ENCODE data around the gene MGAT5.
"Not testable (repeated sequence)": the region's sequence is repeated elsewhere in the genome, so short reads cannot be mapped to it uniquely, and the experiment has no call there.

Gene MGAT5

GRCh38 chr2:134468776-134469175 is 214.9 kb downstream of the MGAT5 start:
- Histone ChIP-seq H3K27ac (no peak overlapping the region), H3K4me3 (ENCODE audit: low read depth, low read length) (no peak overlapping the region), H3K36me3 (replicated peaks) (no peaks in the 10 kb centered on the region), H3K27me3 (replicated peaks) (no peaks in the 10 kb centered on the region)
- in situ Hi-C loops (cut with HindIII; ENCODE audit: low pct_ligation_motif_present, low sequenced_read_pairs), result no loop called here
- DNase-seq, result no peak
- TF ChIP-seq, protein P1, sequence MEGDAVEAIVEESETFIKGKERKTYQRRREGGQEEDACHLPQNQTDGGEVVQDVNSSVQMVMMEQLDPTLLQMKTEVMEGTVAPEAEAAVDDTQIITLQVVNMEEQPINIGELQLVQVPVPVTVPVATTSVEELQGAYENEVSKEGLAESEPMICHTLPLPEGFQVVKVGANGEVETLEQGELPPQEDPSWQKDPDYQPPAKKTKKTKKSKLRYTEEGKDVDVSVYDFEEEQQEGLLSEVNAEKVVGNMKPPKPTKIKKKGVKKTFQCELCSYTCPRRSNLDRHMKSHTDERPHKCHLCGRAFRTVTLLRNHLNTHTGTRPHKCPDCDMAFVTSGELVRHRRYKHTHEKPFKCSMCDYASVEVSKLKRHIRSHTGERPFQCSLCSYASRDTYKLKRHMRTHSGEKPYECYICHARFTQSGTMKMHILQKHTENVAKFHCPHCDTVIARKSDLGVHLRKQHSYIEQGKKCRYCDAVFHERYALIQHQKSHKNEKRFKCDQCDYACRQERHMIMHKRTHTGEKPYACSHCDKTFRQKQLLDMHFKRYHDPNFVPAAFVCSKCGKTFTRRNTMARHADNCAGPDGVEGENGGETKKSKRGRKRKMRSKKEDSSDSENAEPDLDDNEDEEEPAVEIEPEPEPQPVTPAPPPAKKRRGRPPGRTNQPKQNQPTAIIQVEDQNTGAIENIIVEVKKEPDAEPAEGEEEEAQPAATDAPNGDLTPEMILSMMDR (IDR thresholded peaks at IDR 0.05; ENCODE audit: low read depth, low read length, missing control alignments), result no peak

DNA sequence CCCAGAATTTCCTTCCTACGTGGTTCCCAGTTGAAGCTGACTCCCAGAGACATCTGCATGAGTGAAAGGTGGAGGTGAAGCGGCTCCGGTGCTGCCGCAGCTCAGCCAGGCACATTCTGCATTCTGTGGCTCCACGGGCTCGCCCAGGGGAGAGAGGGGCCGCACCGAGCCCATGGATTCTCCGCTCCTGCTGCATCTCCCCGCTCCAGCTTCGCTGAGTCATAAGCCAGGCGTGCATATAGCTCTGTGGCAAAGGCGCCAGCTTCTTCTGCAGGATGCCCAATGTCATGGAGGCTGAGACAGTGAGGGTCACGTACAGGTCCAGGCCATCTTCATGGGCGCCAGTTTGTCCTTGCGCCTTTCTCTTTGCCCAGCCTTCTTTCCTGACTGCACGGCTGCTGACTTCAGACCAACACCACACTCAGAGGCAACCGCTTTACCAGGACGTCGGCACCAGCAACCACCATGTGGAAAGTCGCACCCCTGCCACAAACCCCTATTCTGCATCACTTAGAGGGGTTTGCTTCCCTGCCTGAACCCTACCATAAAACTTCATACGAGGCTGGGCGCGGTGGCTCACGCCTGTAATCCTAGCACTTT is 215.7 kb downstream of the MGAT5 start:
- no peak overlapping the region for H3K4me3 ChIP-seq (ENCODE audit: low read depth, low read length)
- H3K27me3 ChIP-seq (replicated peaks), result no peaks in the 10 kb centered on the region
- TF ChIP-seq, protein P1 (IDR thresholded peaks at IDR 0.05; ENCODE audit: low read depth, low read length, missing control alignments), result no peak
- in situ Hi-C loops (cut with HindIII; ENCODE audit: low pct_ligation_motif_present, low sequenced_read_pairs), result no loop called here
- DNase-seq, result no peak
- H3K36me3 ChIP-seq (replicated peaks), result no peaks in the 10 kb centered on the region
- no peak overlapping the region for H3K27ac ChIP-seq

- TF ChIP-seq, protein P1 (IDR thresholded peaks at IDR 0.05; ENCODE audit: low read depth, low read length, missing control alignments), result no peak
- Histone ChIP-seq H3K4me3 (ENCODE audit: low read depth, low read length) (no peak overlapping the region), H3K27ac (no peak overlapping the region), H3K36me3 (replicated peaks) (no peaks in the 10 kb centered on the region), H3K27me3 (replicated peaks) (no peaks in the 10 kb centered on the region)
- in situ Hi-C loops (cut with HindIII; ENCODE audit: low pct_ligation_motif_present, low sequenced_read_pairs), result no loop called here
- DNase-seq, result no peak
Observed at GRCh38 chr2:134470561-134471168, 216.8 kb downstream of the MGAT5 start.

DNA sequence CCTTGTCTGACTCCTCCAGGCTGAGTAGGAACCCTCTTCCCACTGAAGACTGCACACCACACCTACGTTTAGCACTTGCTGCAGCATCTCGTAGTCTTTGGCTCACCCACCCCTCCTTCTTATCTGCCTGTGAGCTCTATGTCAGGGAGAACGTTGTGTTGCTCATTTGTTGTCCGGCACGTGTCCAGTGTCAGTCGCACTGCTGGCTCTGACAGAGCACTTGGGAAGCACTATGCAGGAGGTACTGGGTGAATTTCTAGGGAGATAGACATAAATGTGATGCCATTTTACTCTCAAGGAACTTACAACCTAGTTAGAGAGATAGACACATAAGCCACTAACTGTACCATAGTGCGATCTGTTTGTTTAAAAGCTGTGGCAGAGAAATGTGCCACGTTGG is 223.1 kb downstream of the MGAT5 start:
- in situ Hi-C loops (cut with HindIII; ENCODE audit: low pct_ligation_motif_present, low sequenced_read_pairs); H3K4me3 ChIP-seq (ENCODE audit: low read depth, low read length); H3K27me3 ChIP-seq (replicated peaks); H3K27ac ChIP-seq; H3K36me3 ChIP-seq (replicated peaks); DNase-seq: not testable (repeated sequence)

DNA sequence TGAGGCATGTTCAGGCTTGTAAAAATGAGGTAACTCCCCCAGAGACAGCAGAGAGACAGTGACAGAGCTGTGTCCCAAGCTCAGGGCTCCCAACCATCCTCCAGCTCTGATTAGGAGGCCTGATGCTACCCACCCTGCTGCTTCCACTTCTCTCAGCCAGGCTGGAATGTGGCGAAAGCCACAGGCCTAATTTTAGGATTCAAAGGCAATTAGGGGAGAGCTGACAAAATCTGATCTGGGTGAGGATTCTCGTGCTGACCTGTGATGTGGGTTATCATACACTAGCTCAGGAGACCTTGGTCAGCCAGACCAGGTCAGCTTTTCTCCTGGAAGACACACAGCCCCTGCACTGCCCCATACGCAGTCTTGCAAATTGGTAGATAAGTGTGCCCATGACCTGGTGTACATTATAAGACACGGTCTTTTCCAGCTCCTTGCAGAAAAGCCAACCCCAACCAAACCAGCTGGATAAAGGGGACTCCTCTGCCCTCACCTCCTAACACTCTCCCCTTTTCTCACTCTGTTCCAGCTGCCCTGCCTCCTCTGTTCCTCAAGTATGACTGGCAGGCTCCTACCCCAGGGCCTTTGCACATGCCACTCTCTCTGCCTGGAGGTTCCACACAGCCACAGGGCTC is 225.9 kb downstream of the MGAT5 start:
- H3K4me3 ChIP-seq (ENCODE audit: low read depth, low read length), result no peak overlapping the region
- no peak for DNase-seq
- TF ChIP-seq, protein P1 (IDR thresholded peaks at IDR 0.05; ENCODE audit: low read depth, low read length, missing control alignments), result no peak
- no peak overlapping the region for H3K27ac ChIP-seq
- H3K27me3 ChIP-seq (replicated peaks), result no peaks in the 10 kb centered on the region
- in situ Hi-C loops (cut with HindIII; ENCODE audit: low pct_ligation_motif_present, low sequenced_read_pairs), result no loop called here
- H3K36me3 ChIP-seq (replicated peaks), result no peaks in the 10 kb centered on the region

- TF ChIP-seq, protein P1 (IDR thresholded peaks at IDR 0.05; ENCODE audit: low read depth, low read length, missing control alignments), result no peak
- H3K4me3 ChIP-seq (ENCODE audit: low read depth, low read length), result no peak overlapping the region
- no peak for DNase-seq
- H3K36me3 ChIP-seq (replicated peaks), result no peaks in the 10 kb centered on the region
- no peaks in the 10 kb centered on the region for H3K27me3 ChIP-seq (replicated peaks)
- H3K27ac ChIP-seq, result no peak overlapping the region
- in situ Hi-C loops (cut with HindIII; ENCODE audit: low pct_ligation_motif_present, low sequenced_read_pairs), result no loop called here
Observed at GRCh38 chr2:134482131-134482723, 228.4 kb downstream of the MGAT5 start.

Data from brain microvascular endothelial cell (primary cell).